ENCODE data around the gene ARHGAP28. TPM values are rescaled to one million over a fixed set of nuclear protein-coding genes. Genes with fewer than 3 reads are reported as not detected.

Gene ARHGAP28
- total RNA-seq, 1 donor from 2014 or later, result not detected

- DNase-seq (no peak), ATAC-seq (ENCODE audit: low read depth) (no peak)
- Mint-ChIP-seq H3K27ac (no peak overlapping the region), H3K4me1 (no peaks in the 10 kb centered on the region), H3K9me3 (peaks cover 6% of the 10 kb centered on the region), H3K27me3 (no peaks in the 10 kb centered on the region), H3K36me3 (ENCODE audit: low read depth) (no peaks in the 10 kb centered on the region), H3K4me3 (no peak overlapping the region)
- POLR2A ChIA-PET, result no interaction called here
- TF ChIP-seq, protein P1, sequence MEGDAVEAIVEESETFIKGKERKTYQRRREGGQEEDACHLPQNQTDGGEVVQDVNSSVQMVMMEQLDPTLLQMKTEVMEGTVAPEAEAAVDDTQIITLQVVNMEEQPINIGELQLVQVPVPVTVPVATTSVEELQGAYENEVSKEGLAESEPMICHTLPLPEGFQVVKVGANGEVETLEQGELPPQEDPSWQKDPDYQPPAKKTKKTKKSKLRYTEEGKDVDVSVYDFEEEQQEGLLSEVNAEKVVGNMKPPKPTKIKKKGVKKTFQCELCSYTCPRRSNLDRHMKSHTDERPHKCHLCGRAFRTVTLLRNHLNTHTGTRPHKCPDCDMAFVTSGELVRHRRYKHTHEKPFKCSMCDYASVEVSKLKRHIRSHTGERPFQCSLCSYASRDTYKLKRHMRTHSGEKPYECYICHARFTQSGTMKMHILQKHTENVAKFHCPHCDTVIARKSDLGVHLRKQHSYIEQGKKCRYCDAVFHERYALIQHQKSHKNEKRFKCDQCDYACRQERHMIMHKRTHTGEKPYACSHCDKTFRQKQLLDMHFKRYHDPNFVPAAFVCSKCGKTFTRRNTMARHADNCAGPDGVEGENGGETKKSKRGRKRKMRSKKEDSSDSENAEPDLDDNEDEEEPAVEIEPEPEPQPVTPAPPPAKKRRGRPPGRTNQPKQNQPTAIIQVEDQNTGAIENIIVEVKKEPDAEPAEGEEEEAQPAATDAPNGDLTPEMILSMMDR (IDR thresholded peaks at IDR 0.05), result no peak
- intact Hi-C loops (cut with micrococcal nuclease), result no loop called here
- CTCF ChIA-PET, result no interaction called here
Observed at GRCh38 chr18:6830916-6831315, 101.4 kb downstream of the ARHGAP28 start.

DNA sequence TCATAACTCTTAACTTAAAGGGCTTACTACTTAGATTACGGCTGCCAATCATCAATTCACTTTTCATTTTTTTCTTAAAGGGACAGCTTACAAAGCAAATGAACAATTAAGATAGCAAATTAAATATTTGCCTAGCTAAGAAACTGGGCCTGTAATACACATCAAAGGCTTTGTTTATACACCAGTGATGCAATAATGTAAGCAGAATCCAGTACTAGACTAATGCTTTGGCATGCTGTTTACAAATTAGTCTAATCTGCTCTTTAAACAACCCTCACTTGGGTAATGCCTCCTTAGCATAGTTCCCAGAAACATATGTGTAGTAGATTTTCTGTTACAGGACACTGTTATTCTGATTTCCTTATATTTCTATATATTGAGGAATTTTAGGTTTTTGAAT, 105.8 kb downstream of the ARHGAP28 start:
- ATAC-seq (ENCODE audit: low read depth) (no peak), DNase-seq (no peak)
- TF ChIP-seq, protein P1 (IDR thresholded peaks at IDR 0.05), result no peak
- Mint-ChIP-seq H3K4me3 (no peak overlapping the region), H3K36me3 (ENCODE audit: low read depth) (no peaks in the 10 kb centered on the region), H3K4me1 (no peaks in the 10 kb centered on the region), H3K27me3 (no peaks in the 10 kb centered on the region), H3K27ac (no peak overlapping the region), H3K9me3 (peaks cover 6% of the 10 kb centered on the region)
- intact Hi-C loops (cut with micrococcal nuclease), result no loop called here
- CTCF ChIA-PET, result no interaction called here
- POLR2A ChIA-PET, result no interaction called here

- Mint-ChIP-seq H3K27me3 (no peaks in the 10 kb centered on the region), H3K4me1 (no peaks in the 10 kb centered on the region), H3K9me3 (peaks cover 6% of the 10 kb centered on the region), H3K4me3 (no peak overlapping the region), H3K27ac (no peak overlapping the region), H3K36me3 (ENCODE audit: low read depth) (no peaks in the 10 kb centered on the region)
- TF ChIP-seq, protein P1 (IDR thresholded peaks at IDR 0.05), result no peak
- no peak for DNase-seq
- POLR2A ChIA-PET, result no interaction called here
- no peak for ATAC-seq (ENCODE audit: low read depth)
- intact Hi-C loops (cut with micrococcal nuclease), result no loop called here
- CTCF ChIA-PET, result no interaction called here
Observed at GRCh38 chr18:6836331-6836730, 106.8 kb downstream of the ARHGAP28 start.

DNA sequence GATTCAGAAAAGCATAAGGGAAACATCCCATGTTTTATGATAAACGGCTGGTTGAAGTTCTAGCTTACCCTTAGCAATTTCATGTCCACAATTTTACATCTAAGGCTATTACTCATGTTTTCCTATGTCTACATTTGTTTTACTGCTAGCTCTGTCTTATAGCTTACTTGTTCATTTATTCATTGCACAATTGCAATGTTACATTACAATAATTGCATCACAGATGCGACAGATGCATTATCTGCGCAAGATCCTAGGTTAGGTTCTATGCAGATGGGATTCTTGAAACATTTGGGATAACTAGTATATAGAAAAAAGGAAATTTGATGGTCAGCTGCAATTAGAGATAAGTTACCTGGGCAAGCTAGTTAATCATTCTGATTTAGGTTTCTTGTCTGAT, 108.4 kb downstream of the ARHGAP28 start:
- CTCF ChIA-PET, result no interaction called here

GRCh38 chr18:6842081-6842480, 112.6 kb downstream of the ARHGAP28 start:
- no peaks in the 10 kb centered on the region for H3K4me1 Mint-ChIP-seq
- H3K4me3 Mint-ChIP-seq, result no peak overlapping the region
- H3K27ac Mint-ChIP-seq, result no peak overlapping the region
- ATAC-seq (ENCODE audit: low read depth) (no peak), DNase-seq (no peak)
- peaks cover 1% of the 10 kb centered on the region for H3K9me3 Mint-ChIP-seq
- H3K27me3 Mint-ChIP-seq, result no peaks in the 10 kb centered on the region
- ChIA-PET CTCF (no interaction called here), POLR2A (no interaction called here)
- intact Hi-C loops (cut with micrococcal nuclease), result no loop called here
- TF ChIP-seq, protein P1 (IDR thresholded peaks at IDR 0.05), result no peak
- H3K36me3 Mint-ChIP-seq (ENCODE audit: low read depth), result no peaks in the 10 kb centered on the region

More for the DNA sequence above, 108.4 kb downstream of the ARHGAP28 start:
- intact Hi-C loops (cut with micrococcal nuclease), result no loop called here
- no peaks in the 10 kb centered on the region for H3K27me3 Mint-ChIP-seq
- POLR2A ChIA-PET, result interaction anchor here (0.6 kb wide), 1 partner anchor 94 kb away, joined by 3 read pairs; no protein-coding TSS in a partner anchor
- no peaks in the 10 kb centered on the region for H3K4me1 Mint-ChIP-seq
- no peaks in the 10 kb centered on the region for H3K36me3 Mint-ChIP-seq (ENCODE audit: low read depth)
- H3K9me3 Mint-ChIP-seq, result peaks cover 1% of the 10 kb centered on the region
- H3K4me3 Mint-ChIP-seq, result no peak overlapping the region
- ATAC-seq (ENCODE audit: low read depth), result no peak
- no peak overlapping the region for H3K27ac Mint-ChIP-seq
- TF ChIP-seq, protein P1 (IDR thresholded peaks at IDR 0.05), result no peak
- DNase-seq, result no peak
